ENCODE data around the gene MYO3B. TPM values are rescaled to one million over a fixed set of nuclear protein-coding genes. Genes with fewer than 3 reads are reported as not detected.

Gene MYO3B
- polyA plus RNA-seq, 1 donor (not counting 4 experiments of a cell fraction or from before 2014, with no cell fraction given) = 4.4 TPM

DNA sequence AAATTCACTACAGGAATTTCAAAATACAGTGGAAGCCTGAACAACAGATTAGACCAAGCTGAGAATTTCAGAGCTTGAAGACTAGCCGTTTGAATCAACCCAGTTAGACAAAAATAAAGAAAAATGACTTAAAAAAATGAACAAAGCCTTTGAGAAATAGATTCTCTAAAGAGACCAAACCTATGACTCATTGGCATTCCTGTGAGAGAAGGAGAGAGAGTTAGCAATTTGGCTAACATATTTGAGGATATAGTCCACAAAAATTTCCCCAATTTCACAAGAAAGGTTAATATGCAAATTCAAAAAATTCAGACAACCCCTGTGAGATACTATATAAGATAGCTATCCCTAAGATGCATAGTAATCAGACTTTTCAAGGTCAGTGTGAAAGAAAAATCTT lies 78.0 kb downstream of the MYO3B start:
- no peaks in the 10 kb centered on the region for H3K4me1 ChIP-seq (ENCODE audit: control insufficient read depth, extremely low read depth, insufficient read depth, low read length)

DNA sequence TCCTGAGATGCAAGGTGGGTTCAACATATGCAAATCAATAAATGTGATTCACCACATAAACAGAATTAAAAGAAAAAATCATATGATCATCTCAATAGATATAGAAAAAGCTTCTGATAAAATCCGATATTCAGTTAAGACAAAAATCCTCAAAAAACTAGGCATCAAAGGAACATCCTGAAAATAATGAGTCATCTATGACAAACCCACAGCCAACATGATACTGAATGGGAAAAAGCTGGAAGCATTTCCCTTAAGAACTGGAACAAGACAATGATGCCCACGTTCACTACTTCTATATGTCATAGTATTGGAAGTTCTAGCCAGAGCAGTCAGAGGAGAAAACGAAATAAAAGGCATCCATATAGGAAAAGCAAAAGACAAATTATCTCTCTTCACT lies 80.4 kb downstream of the MYO3B start:
- H3K79me2 ChIP-seq (ENCODE audit: control insufficient read depth, insufficient read depth, low read length) = no peaks in the 10 kb centered on the region
- no peak overlapping the region for H2AFZ ChIP-seq (ENCODE audit: control insufficient read depth, low read length)
- no peaks in the 10 kb centered on the region for H3K4me1 ChIP-seq (ENCODE audit: control insufficient read depth, extremely low read depth, insufficient read depth, low read length)
- no peaks in the 10 kb centered on the region for H4K20me1 ChIP-seq (ENCODE audit: control insufficient read depth, extremely low read depth, insufficient read depth, low read length)
- peaks cover 4% of the 10 kb centered on the region for H3K27me3 ChIP-seq (ENCODE audit: control insufficient read depth, extremely low read depth, insufficient read depth, low read length)
- no peaks in the 10 kb centered on the region for H3K9me3 ChIP-seq (ENCODE audit: control insufficient read depth, low read depth, low read length)
- no peak for TF ChIP-seq EZH2 (IDR thresholded peaks at IDR 0.05; ENCODE audit: low read length)
- TF ChIP-seq, protein P1, sequence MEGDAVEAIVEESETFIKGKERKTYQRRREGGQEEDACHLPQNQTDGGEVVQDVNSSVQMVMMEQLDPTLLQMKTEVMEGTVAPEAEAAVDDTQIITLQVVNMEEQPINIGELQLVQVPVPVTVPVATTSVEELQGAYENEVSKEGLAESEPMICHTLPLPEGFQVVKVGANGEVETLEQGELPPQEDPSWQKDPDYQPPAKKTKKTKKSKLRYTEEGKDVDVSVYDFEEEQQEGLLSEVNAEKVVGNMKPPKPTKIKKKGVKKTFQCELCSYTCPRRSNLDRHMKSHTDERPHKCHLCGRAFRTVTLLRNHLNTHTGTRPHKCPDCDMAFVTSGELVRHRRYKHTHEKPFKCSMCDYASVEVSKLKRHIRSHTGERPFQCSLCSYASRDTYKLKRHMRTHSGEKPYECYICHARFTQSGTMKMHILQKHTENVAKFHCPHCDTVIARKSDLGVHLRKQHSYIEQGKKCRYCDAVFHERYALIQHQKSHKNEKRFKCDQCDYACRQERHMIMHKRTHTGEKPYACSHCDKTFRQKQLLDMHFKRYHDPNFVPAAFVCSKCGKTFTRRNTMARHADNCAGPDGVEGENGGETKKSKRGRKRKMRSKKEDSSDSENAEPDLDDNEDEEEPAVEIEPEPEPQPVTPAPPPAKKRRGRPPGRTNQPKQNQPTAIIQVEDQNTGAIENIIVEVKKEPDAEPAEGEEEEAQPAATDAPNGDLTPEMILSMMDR (optimal IDR thresholded peaks at IDR 0.05 in 1 of 3, IDR thresholded peaks at IDR 0.05 in 1 of 3, conservative IDR thresholded peaks at IDR 0.05 in 1 of 3; ENCODE audit: extremely low read depth in 1 of 3, insufficient read depth in 2 of 3, low read length in 3 of 3) = no peak
- H3K9ac ChIP-seq (ENCODE audit: control insufficient read depth, extremely low read depth, insufficient read depth, low read length) = no peak overlapping the region
- H3K9me1 ChIP-seq (ENCODE audit: control insufficient read depth, extremely low read depth, insufficient read depth, low read length) = no peaks in the 10 kb centered on the region
- H3K36me3 ChIP-seq (ENCODE audit: control insufficient read depth in 2 of 2, extremely low read depth in 1 of 2, insufficient read depth in 2 of 2, low read length in 2 of 2) = no peaks in the 10 kb centered on the region
- DNase-seq (ENCODE audit: low read depth, low spot score) (peak; percentile 2), FAIRE-seq (peak; percentile 32)
- H3K4me3 ChIP-seq (ENCODE audit: control insufficient read depth in 2 of 3, extremely low read depth in 1 of 3, insufficient read depth in 2 of 3, low read depth in 1 of 3, low read length in 3 of 3) = no peak overlapping the region
- H3K4me2 ChIP-seq (ENCODE audit: control insufficient read depth, extremely low read depth, insufficient read depth, low read depth, low read length) = no peak overlapping the region
- dilution Hi-C loops (cut with MboI; ENCODE audit: extremely low pct_ligation_motif_present, low sequenced_read_pairs) = no loop called here
- no peak overlapping the region for H3K27ac ChIP-seq (ENCODE audit: control insufficient read depth, insufficient read depth, low read length)

More for the DNA sequence above, 78.0 kb downstream of the MYO3B start:
- Histone ChIP-seq H3K9me1 (ENCODE audit: control insufficient read depth, extremely low read depth, insufficient read depth, low read length) (no peaks in the 10 kb centered on the region), H3K27ac (ENCODE audit: control insufficient read depth, insufficient read depth, low read length) (no peak overlapping the region), H4K20me1 (ENCODE audit: control insufficient read depth, extremely low read depth, insufficient read depth, low read length) (no peaks in the 10 kb centered on the region), H3K27me3 (ENCODE audit: control insufficient read depth, extremely low read depth, insufficient read depth, low read length) (peaks cover 4% of the 10 kb centered on the region), H3K4me3 (ENCODE audit: control insufficient read depth in 2 of 3, extremely low read depth in 1 of 3, insufficient read depth in 2 of 3, low read depth in 1 of 3, low read length in 3 of 3) (no peak overlapping the region), H2AFZ (ENCODE audit: control insufficient read depth, low read length) (no peak overlapping the region), H3K79me2 (ENCODE audit: control insufficient read depth, insufficient read depth, low read length) (no peaks in the 10 kb centered on the region), H3K36me3 (ENCODE audit: control insufficient read depth in 2 of 2, extremely low read depth in 1 of 2, insufficient read depth in 2 of 2, low read length in 2 of 2) (no peaks in the 10 kb centered on the region), H3K9ac (ENCODE audit: control insufficient read depth, extremely low read depth, insufficient read depth, low read length) (no peak overlapping the region), H3K4me2 (ENCODE audit: control insufficient read depth, extremely low read depth, insufficient read depth, low read depth, low read length) (no peak overlapping the region), H3K9me3 (ENCODE audit: control insufficient read depth, low read depth, low read length) (no peaks in the 10 kb centered on the region)
- DNase-seq (ENCODE audit: low read depth, low spot score) = no peak
- dilution Hi-C loops (cut with MboI; ENCODE audit: extremely low pct_ligation_motif_present, low sequenced_read_pairs) = no loop called here
- TF ChIP-seq, protein P1 (optimal IDR thresholded peaks at IDR 0.05 in 1 of 3, IDR thresholded peaks at IDR 0.05 in 1 of 3, conservative IDR thresholded peaks at IDR 0.05 in 1 of 3; ENCODE audit: extremely low read depth in 1 of 3, insufficient read depth in 2 of 3, low read length in 3 of 3) = no peak
- no peak for TF ChIP-seq EZH2 (IDR thresholded peaks at IDR 0.05; ENCODE audit: low read length)
- peak; percentile 43 for FAIRE-seq
